Caco-2 (cell line): ENCODE results near the gene PARD3. TPM values are rescaled to one million over a fixed set of nuclear protein-coding genes. Genes with fewer than 3 reads are reported as not detected.

ENCODE experiments used
- BruUV-seq: library from RNA; stranded (reverse); fragments of 400-500 nt; replicated peaks from 2 replicates; lab custom pipeline; 2021; lab: Mats Ljungman, UMichigan
- CTCF ChIA-PET: fragments of 300-600 bp; sonication (Branson Sonifier 250); formaldehyde crosslinking; loops from one replicate; lab custom pipeline; 2022; ENCODE audit warnings: antibody characterized with exemption; lab: Charles Lee
- POLR2A ChIA-PET: fragments of 300-600 bp; sonication (Branson Sonifier 250); formaldehyde crosslinking; loops from one replicate; lab custom pipeline; 2022; ENCODE audit warnings: antibody characterized with exemption; lab: Charles Lee
- DNase-seq, 2 experiments: peaks; one replicate each; pipeline versions ENCODE4 v3.0.0 to v3.0.0-alpha.2; 2020 to 2022
- H3K27me3 ChIP-seq: replicated peaks from 2 replicates; pipeline ENCODE4 v1.6.0; 2011; ENCODE audit warnings: low read length; ENCODE audit not compliant: control insufficient read depth, insufficient read depth
- H3K36me3 ChIP-seq: 2 replicates; pipeline ENCODE4 v1.5.1; 2011; ENCODE audit warnings: low read length; ENCODE audit not compliant: control insufficient read depth, insufficient read depth
- H3K4me1 ChIP-seq: fragments of 250-450 bp; sonication (Bioruptor Pico); 2 replicates; pipeline ENCODE4 v1.5.1; 2020; ENCODE audit warnings: mild to moderate bottlenecking
- H3K4me3 ChIP-seq: 2 replicates; pipeline ENCODE4 v1.5.1; 2011; ENCODE audit warnings: low read depth, mild to moderate bottlenecking, control low read depth, low read length
- H3K9me3 ChIP-seq: fragments of 250-450 bp; sonication (Bioruptor Pico); 2 replicates; pipeline ENCODE4 v1.5.1; 2020; ENCODE audit warnings: mild to moderate bottlenecking, moderate library complexity
- H3K27ac Mint-ChIP-seq: one replicate; pipeline ENCODE4 v1.8.0; 2022; ENCODE audit warnings: mixed read lengths; ENCODE audit not compliant: unreplicated experiment
- H3K27me3 Mint-ChIP-seq: one replicate; pipeline ENCODE4 v1.8.0; 2022; ENCODE audit warnings: mixed read lengths; ENCODE audit not compliant: insufficient read depth, unreplicated experiment
- H3K36me3 Mint-ChIP-seq: one replicate; pipeline ENCODE4 v1.8.0; 2022; ENCODE audit warnings: mild to moderate bottlenecking, mixed read lengths; ENCODE audit not compliant: insufficient read depth, unreplicated experiment
- H3K4me1 Mint-ChIP-seq: one replicate; pipeline ENCODE4 v1.8.0; 2022; ENCODE audit warnings: low read depth, mixed read lengths; ENCODE audit not compliant: unreplicated experiment
- H3K4me3 Mint-ChIP-seq: one replicate; pipeline ENCODE4 v1.8.0; 2022; ENCODE audit warnings: mild to moderate bottlenecking, moderate library complexity, mixed read lengths; ENCODE audit not compliant: unreplicated experiment
- H3K9me3 Mint-ChIP-seq: one replicate; pipeline ENCODE4 v1.8.0; 2022; ENCODE audit warnings: mixed read lengths; ENCODE audit not compliant: unreplicated experiment
- CTCF ChIP-seq, 2 experiments: fragments of 200-600 bp in 1 of 2; IDR thresholded peaks; 1 replicate in 1 of 2; 2 replicates in 1 of 2; pipeline versions ENCODE4 v1.5.1 to v1.8.0; 2011 to 2022; ENCODE audit warnings: antibody characterized with exemption in 1 of 2, control low read depth in 1 of 2, inconsistent platforms in 1 of 2, low read depth in 1 of 2, low read length in 1 of 2, mild to moderate bottlenecking in 1 of 2, moderate library complexity in 1 of 2; ENCODE audit not compliant: insufficient read depth in 1 of 2, severe bottlenecking in 1 of 2, unreplicated experiment in 1 of 2
- intact Hi-C: fragments of 100-400 bp; cut with micrococcal nuclease; formaldehyde crosslinking; loops from one replicate; pipeline ENCODE4 v1.10.0; 2022; ENCODE audit not compliant: unreplicated experiment
- total RNA-seq: library from RNA; stranded (reverse); gene quantifications from 2 replicates; pipeline ENCODE4 v1.2.3, GENCODE V29; 2022

PARD3 gene
- total RNA-seq, 1 experiment from 2014 or later = 80.7 TPM

DNA sequence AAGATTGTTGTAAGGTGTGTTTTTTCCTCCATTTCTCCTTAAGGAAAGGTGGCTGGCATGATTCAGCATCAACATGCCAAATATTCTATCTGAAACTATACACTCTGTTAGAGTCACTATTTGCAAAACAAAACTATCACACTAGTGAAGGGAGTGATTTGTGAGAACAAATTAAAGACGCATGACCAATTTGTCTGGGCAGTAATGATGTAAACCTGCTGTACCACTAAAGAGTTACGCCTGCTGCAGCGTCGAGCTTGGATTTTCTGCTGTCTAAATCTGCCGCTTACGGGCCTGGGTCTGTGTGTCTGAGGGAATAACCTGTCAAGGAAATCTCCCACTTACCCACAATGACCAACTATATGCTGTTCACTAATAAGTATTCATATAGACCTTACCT, 648.3 kb downstream of the PARD3 start:
- H3K4me3 ChIP-seq = no peak overlapping the region
- no peaks in the 10 kb centered on the region for H3K27me3 ChIP-seq
- peaks cover 3% of the 10 kb centered on the region for H3K9me3 ChIP-seq
- intact Hi-C loops = no loop called here
- H3K9me3 Mint-ChIP-seq = peaks cover 21% of the 10 kb centered on the region
- ChIA-PET POLR2A (no interaction called here), CTCF (no interaction called here)
- no TSS peak for BruUV-seq
- no peaks in the 10 kb centered on the region for H3K27me3 Mint-ChIP-seq
- H3K4me3 Mint-ChIP-seq = no peak overlapping the region
- TF ChIP-seq CTCF (IDR thresholded peaks at IDR 0.05; ENCODE audit: insufficient read depth in 1 of 2, low read depth in 1 of 2, low read length in 1 of 2, severe bottlenecking in 1 of 2, unreplicated experiment in 1 of 2) = no peak
- H3K36me3 ChIP-seq = peaks cover 2% of the 10 kb centered on the region; the same call in 1 of the 2 replicates
- H3K4me1 ChIP-seq = no peaks in the 10 kb centered on the region
- no peak overlapping the region for H3K27ac Mint-ChIP-seq
- DNase-seq = no peak
- H3K4me1 Mint-ChIP-seq = no peaks in the 10 kb centered on the region
- H3K36me3 Mint-ChIP-seq = no peaks in the 10 kb centered on the region

GRCh38 chr10:34166354-34166753, 648.7 kb downstream of the PARD3 start:
- POLR2A ChIA-PET = no interaction called here
- no peaks in the 10 kb centered on the region for H3K36me3 Mint-ChIP-seq

DNA sequence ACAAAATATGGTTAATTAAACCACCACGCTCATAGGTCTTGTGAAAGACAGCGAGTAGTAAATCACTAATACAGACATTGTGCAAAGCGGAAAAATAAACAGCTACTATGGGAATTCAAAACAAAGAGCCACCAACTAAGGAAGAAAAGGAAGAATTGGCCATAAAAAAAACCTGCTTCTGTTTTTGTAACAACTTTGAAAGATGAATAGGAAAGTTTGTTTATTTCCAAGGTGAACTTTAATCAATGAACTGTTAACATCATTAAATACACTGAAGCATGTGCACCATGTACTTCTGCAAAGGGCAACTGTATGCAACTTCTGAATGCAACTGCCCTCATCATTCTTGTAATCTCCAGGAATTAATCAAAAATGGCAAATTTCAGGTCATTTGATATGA, 651.1 kb downstream of the PARD3 start:
- CTCF ChIA-PET = no interaction called here
- Histone ChIP-seq H3K27me3 (no peaks in the 10 kb centered on the region), H3K4me1 (no peaks in the 10 kb centered on the region), H3K4me3 (no peak overlapping the region), H3K9me3 (peaks cover 5% of the 10 kb centered on the region), H3K36me3 (peaks cover 2% of the 10 kb centered on the region; the same call in 1 of the 2 replicates)
- intact Hi-C loops = no loop called here
- H3K27me3 Mint-ChIP-seq = no peaks in the 10 kb centered on the region
- no peak for DNase-seq
- no peak for TF ChIP-seq CTCF (IDR thresholded peaks at IDR 0.05; ENCODE audit: insufficient read depth in 1 of 2, low read depth in 1 of 2, low read length in 1 of 2, severe bottlenecking in 1 of 2, unreplicated experiment in 1 of 2)
- H3K27ac Mint-ChIP-seq = no peak overlapping the region
- POLR2A ChIA-PET = no interaction called here
- no peak overlapping the region for H3K4me3 Mint-ChIP-seq
- no peaks in the 10 kb centered on the region for H3K4me1 Mint-ChIP-seq
- no TSS peak for BruUV-seq
- H3K36me3 Mint-ChIP-seq = peaks cover 6% of the 10 kb centered on the region
- H3K9me3 Mint-ChIP-seq = peaks cover 13% of the 10 kb centered on the region

More at GRCh38 chr10:34166354-34166753, 648.7 kb downstream of the PARD3 start:
- H3K27ac Mint-ChIP-seq = no peak overlapping the region
- no peaks in the 10 kb centered on the region for H3K4me1 Mint-ChIP-seq
- H3K27me3 Mint-ChIP-seq = no peaks in the 10 kb centered on the region
- no peak for TF ChIP-seq CTCF (IDR thresholded peaks at IDR 0.05; ENCODE audit: insufficient read depth in 1 of 2, low read depth in 1 of 2, low read length in 1 of 2, severe bottlenecking in 1 of 2, unreplicated experiment in 1 of 2)
- CTCF ChIA-PET = no interaction called here
- no peak overlapping the region for H3K4me3 Mint-ChIP-seq
- Histone ChIP-seq H3K27me3 (no peaks in the 10 kb centered on the region), H3K9me3 (peaks cover 5% of the 10 kb centered on the region), H3K4me3 (no peak overlapping the region), H3K36me3 (peaks cover 2% of the 10 kb centered on the region; the same call in 1 of the 2 replicates), H3K4me1 (no peaks in the 10 kb centered on the region)
- BruUV-seq = no TSS peak
- no peak for DNase-seq
- intact Hi-C loops = no loop called here
- H3K9me3 Mint-ChIP-seq = peaks cover 23% of the 10 kb centered on the region
